T-helper 17 cell (primary cell): ENCODE data around the gene RHOD. TPM values are rescaled to one million over a fixed set of nuclear protein-coding genes. Genes with fewer than 3 reads are reported as not detected.

ENCODE experiments used
- ATAC-seq: fragments of 150-1000 bp; cut with Tn5 transposase; 2 replicates; pipeline ENCODE4 v1.10.0; 2021; ENCODE audit warnings: mild to moderate bottlenecking, moderate library complexity
- DNase-seq, 3 donors: peaks; one replicate each; pipeline versions ENCODE4 v3.0.0 to v3.0.0-alpha.2; 2020 to 2021
- H3K9me3 ChIP-seq: one replicate; pipeline ENCODE4 v1.7.0; 2013; ENCODE audit warnings: low read length, mild to moderate bottlenecking; ENCODE audit not compliant: control insufficient read depth, poor library complexity, severe bottlenecking
- H3K27ac Mint-ChIP-seq: one replicate; pipeline ENCODE4 v1.8.0; 2022; ENCODE audit warnings: mild to moderate bottlenecking, moderate library complexity, mixed read lengths
- H3K27me3 Mint-ChIP-seq: one replicate; pipeline ENCODE4 v1.8.0; 2022; ENCODE audit warnings: mixed read lengths
- H3K36me3 Mint-ChIP-seq: one replicate; pipeline ENCODE4 v1.8.0; 2022; ENCODE audit warnings: low read depth, mixed read lengths
- H3K4me1 Mint-ChIP-seq: one replicate; pipeline ENCODE4 v1.8.0; 2022; ENCODE audit warnings: mild to moderate bottlenecking, mixed read lengths
- H3K4me3 Mint-ChIP-seq: one replicate; pipeline ENCODE4 v1.8.0; 2022; ENCODE audit warnings: mild to moderate bottlenecking, moderate library complexity, mixed read lengths
- total RNA-seq, 4 donors: library from RNA in 2 of 4; stranded (reverse) in 2 of 4; gene quantifications; one replicate each; pipeline ENCODE4 v1.2.3 and lab custom pipeline; 2022 to 2026

The RHOD gene, protein sequence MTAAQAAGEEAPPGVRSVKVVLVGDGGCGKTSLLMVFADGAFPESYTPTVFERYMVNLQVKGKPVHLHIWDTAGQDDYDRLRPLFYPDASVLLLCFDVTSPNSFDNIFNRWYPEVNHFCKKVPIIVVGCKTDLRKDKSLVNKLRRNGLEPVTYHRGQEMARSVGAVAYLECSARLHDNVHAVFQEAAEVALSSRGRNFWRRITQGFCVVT
- total RNA-seq (not detected), total RNA-seq (lab: John Stamatoyannopoulos, UW) (0.08 to 0.23 reads per million in 2 donors)

GRCh38 chr11:67056267-67057204 is at the start of gene RHOD:
TSS of gene RHOD (plus strand) at chr11:67056847. CDS start at chr11:67056903, 56 bp downstream.
- Mint-ChIP-seq H3K4me3 (peak within 1 kb of the TSS; percentile 75), H3K27me3 (peaks cover 21% of the 10 kb centered on the region), H3K4me1 (peaks cover 9% of the 10 kb centered on the region), H3K36me3 (no peaks in the 10 kb centered on the region), H3K27ac (peak within 1 kb of the TSS; percentile 32)
- peak in 1 of 3 donors; percentile 14 for DNase-seq
- ATAC-seq, result peak; percentile 71
- H3K9me3 ChIP-seq, result no peaks in the 10 kb centered on the region

GRCh38 chr11:67007126-67007525 is 49.5 kb upstream of the RHOD start:
- H3K9me3 ChIP-seq, result no peaks in the 10 kb centered on the region
- Mint-ChIP-seq H3K4me1 (peaks cover 4% of the 10 kb centered on the region), H3K4me3 (no peak overlapping the region), H3K36me3 (no peaks in the 10 kb centered on the region), H3K27me3 (peaks cover 7% of the 10 kb centered on the region), H3K27ac (no peak overlapping the region)
- DNase-seq (no peak), ATAC-seq (no peak)

DNA sequence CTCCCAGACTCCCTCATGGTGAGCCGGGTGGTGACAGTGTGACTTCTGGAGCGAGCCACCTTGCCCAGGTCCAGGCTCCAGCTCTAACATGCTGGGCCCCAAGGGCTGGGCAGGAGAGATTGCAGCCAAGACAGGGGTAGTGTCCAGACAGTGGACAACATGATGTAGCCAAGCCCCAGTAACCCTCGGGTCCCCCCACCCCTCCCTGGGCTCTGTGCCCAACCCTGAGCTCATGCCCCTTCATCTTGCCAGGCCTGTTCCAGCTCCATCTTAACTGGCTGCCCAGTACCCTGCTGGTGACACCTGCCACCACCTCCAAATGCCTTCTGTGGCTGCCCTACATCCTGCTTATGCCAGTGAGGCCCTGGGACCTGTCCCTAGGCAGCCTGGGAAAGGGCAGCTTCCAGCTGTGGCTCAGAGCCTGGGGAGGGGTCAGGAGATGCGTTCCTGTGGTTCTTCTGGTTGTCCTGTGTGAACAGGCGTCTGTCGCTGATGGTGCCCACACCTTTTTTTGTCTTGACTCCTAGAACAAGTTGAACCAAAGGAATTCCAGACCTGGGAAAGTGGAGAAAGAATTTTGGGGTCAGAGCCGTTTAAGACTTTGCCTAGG is 46.2 kb upstream of the RHOD start:
- peaks cover 2% of the 10 kb centered on the region for H3K4me1 Mint-ChIP-seq
- H3K27ac Mint-ChIP-seq, result no peak overlapping the region
- H3K36me3 Mint-ChIP-seq, result no peaks in the 10 kb centered on the region
- no peak for ATAC-seq
- H3K9me3 ChIP-seq, result no peaks in the 10 kb centered on the region
- peaks cover 22% of the 10 kb centered on the region for H3K27me3 Mint-ChIP-seq
- no peak overlapping the region for H3K4me3 Mint-ChIP-seq
- DNase-seq, result no peak

DNA sequence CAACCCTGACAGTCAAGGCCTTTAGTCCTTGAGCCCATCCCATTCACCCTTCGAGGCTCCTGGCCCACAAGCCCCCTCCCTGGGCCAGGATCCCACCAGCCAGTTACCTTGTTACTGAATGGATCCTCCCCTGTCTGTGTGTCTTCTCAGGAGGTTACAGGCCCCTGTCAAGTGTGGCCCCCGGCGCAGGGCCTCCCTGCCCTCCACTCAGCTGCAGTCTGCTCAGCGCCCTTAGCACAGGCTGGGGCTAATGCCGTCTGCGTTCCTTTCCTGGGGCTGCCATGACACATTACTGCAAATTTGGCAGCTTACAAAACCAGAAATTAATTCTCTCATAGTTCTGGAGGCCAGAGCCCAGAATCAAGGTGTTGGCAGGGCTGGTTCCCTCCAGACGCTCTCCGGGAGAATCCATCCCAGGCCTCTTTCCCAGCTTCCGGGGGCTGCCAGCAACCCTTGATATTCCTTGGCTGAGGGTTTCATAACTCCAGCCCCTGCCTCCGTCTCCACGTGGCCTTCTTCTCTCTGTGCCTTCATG is 43.1 kb upstream of the RHOD start:
- no peak for DNase-seq
- H3K27ac Mint-ChIP-seq, result no peak overlapping the region
- no peaks in the 10 kb centered on the region for H3K4me1 Mint-ChIP-seq
- no peaks in the 10 kb centered on the region for H3K9me3 ChIP-seq
- no peaks in the 10 kb centered on the region for H3K36me3 Mint-ChIP-seq
- no peak overlapping the region for H3K4me3 Mint-ChIP-seq
- no peak for ATAC-seq
- peaks cover 33% of the 10 kb centered on the region for H3K27me3 Mint-ChIP-seq

- Mint-ChIP-seq H3K27me3 (peaks cover 31% of the 10 kb centered on the region), H3K4me3 (no peak overlapping the region), H3K36me3 (no peaks in the 10 kb centered on the region), H3K27ac (no peak overlapping the region), H3K4me1 (no peaks in the 10 kb centered on the region)
- DNase-seq, result no peak
- no peaks in the 10 kb centered on the region for H3K9me3 ChIP-seq
- no peak for ATAC-seq
These were observed 42.3 kb upstream of the RHOD start for GRCh38 chr11:67014343-67014742.

GRCh38 chr11:67015048-67015447 is 41.6 kb upstream of the RHOD start:
- ATAC-seq (no peak), DNase-seq (no peak)
- peaks cover 29% of the 10 kb centered on the region for H3K27me3 Mint-ChIP-seq

GRCh38 chr11:67016550-67016949 is 40.1 kb upstream of the RHOD start:
- H3K27me3 Mint-ChIP-seq, result peaks cover 37% of the 10 kb centered on the region
- no peak overlapping the region for H3K27ac Mint-ChIP-seq
- ATAC-seq, result no peak
- no peaks in the 10 kb centered on the region for H3K9me3 ChIP-seq
- DNase-seq, result no peak
- H3K4me3 Mint-ChIP-seq, result no peak overlapping the region
- peaks cover under 1% of the 10 kb centered on the region for H3K4me1 Mint-ChIP-seq
- no peaks in the 10 kb centered on the region for H3K36me3 Mint-ChIP-seq

More at GRCh38 chr11:67015048-67015447, 41.6 kb upstream of the RHOD start:
- no peaks in the 10 kb centered on the region for H3K9me3 ChIP-seq
- H3K4me3 Mint-ChIP-seq, result no peak overlapping the region
- no peaks in the 10 kb centered on the region for H3K36me3 Mint-ChIP-seq
- no peak overlapping the region for H3K27ac Mint-ChIP-seq
- no peaks in the 10 kb centered on the region for H3K4me1 Mint-ChIP-seq

GRCh38 chr11:67020949-67021348 is 35.7 kb upstream of the RHOD start:
- peaks cover 22% of the 10 kb centered on the region for H3K4me1 Mint-ChIP-seq
- H3K9me3 ChIP-seq, result no peaks in the 10 kb centered on the region
- peak overlapping the region; percentile 41 for H3K27ac Mint-ChIP-seq
- DNase-seq (no peak), ATAC-seq (no peak)
- peaks cover 2% of the 10 kb centered on the region for H3K36me3 Mint-ChIP-seq
- peaks cover 43% of the 10 kb centered on the region for H3K27me3 Mint-ChIP-seq
- no peak overlapping the region for H3K4me3 Mint-ChIP-seq

- DNase-seq, result no peak
- H3K27ac Mint-ChIP-seq, result no peak overlapping the region
- peaks cover 22% of the 10 kb centered on the region for H3K4me1 Mint-ChIP-seq
- peaks cover 2% of the 10 kb centered on the region for H3K36me3 Mint-ChIP-seq
- no peak for ATAC-seq
- no peaks in the 10 kb centered on the region for H3K9me3 ChIP-seq
- peak overlapping the region; percentile 36 for H3K4me3 Mint-ChIP-seq
- peaks cover 43% of the 10 kb centered on the region for H3K27me3 Mint-ChIP-seq
These were observed 34.2 kb upstream of the RHOD start for GRCh38 chr11:67022341-67022933.

- peaks cover 43% of the 10 kb centered on the region for H3K27me3 Mint-ChIP-seq
- peak within 1 kb of the TSS; percentile 41 for H3K27ac Mint-ChIP-seq
- H3K9me3 ChIP-seq, result no peaks in the 10 kb centered on the region
- peaks cover 2% of the 10 kb centered on the region for H3K36me3 Mint-ChIP-seq
- H3K4me1 Mint-ChIP-seq, result peaks cover 22% of the 10 kb centered on the region
- DNase-seq, result no peak
- peak; percentile 30 for ATAC-seq
- peak within 1 kb of the TSS; percentile 88 for H3K4me3 Mint-ChIP-seq
These were observed 33.4 kb upstream of the RHOD start, which contains the start of gene SYT12 for GRCh38 chr11:67022961-67023956. TSS of gene SYT12 (plus strand) at chr11:67023134. CDS start at chr11:67030145, 7,011 bp downstream.

GRCh38 chr11:67023957-67024353 is 32.7 kb upstream of the RHOD start:
- H3K27ac Mint-ChIP-seq, result no peak overlapping the region

DNA sequence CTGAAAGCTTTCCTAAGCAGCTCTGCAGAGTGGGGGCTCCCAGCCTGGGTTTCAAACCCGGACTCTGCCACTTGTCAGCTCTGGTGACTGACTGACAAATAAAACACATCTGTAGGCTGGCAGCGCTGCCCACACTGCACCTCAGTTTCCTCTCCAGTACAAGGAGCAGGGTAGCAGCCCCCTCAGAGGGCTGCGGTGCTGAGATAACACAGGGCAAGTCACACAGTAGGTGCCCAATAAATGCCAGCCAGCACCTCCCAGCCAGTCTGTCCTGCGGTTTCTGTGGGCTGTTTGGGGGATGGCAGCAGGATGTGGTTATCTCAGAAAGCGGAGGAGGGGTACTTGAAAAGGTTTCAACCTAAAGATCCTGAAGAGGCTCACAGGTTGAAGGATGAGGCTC is 32.2 kb upstream of the RHOD start:
- Mint-ChIP-seq H3K27ac (peak overlapping the region; percentile 24), H3K4me1 (peaks cover 22% of the 10 kb centered on the region), H3K27me3 (peaks cover 43% of the 10 kb centered on the region), H3K36me3 (peaks cover 2% of the 10 kb centered on the region), H3K4me3 (peak overlapping the region; percentile 88)
- peak; percentile 77 for ATAC-seq
- DNase-seq, result peak in 2 of 3 donors; percentile 16 to 24
- H3K9me3 ChIP-seq, result no peaks in the 10 kb centered on the region

More at GRCh38 chr11:67023957-67024353, 32.7 kb upstream of the RHOD start:
- ATAC-seq (no peak), DNase-seq (no peak)
- Mint-ChIP-seq H3K36me3 (peaks cover 2% of the 10 kb centered on the region), H3K4me1 (peaks cover 22% of the 10 kb centered on the region), H3K27me3 (peaks cover 43% of the 10 kb centered on the region), H3K4me3 (peak overlapping the region; percentile 88)
- no peaks in the 10 kb centered on the region for H3K9me3 ChIP-seq
